IPS DF 19.7 (cell line): ENCODE data around the gene ANKMY1.
"Not testable (repeated sequence)": the region's sequence is repeated elsewhere in the genome, so short reads cannot be mapped to it uniquely, and the experiment has no call there.

Experiments used
- DNase-seq: peaks from one replicate; pipeline ENCODE4 v3.0.0-alpha.2; 2013; ENCODE audit warnings: low read depth, low spot score

The ANKMY1 gene

DNA sequence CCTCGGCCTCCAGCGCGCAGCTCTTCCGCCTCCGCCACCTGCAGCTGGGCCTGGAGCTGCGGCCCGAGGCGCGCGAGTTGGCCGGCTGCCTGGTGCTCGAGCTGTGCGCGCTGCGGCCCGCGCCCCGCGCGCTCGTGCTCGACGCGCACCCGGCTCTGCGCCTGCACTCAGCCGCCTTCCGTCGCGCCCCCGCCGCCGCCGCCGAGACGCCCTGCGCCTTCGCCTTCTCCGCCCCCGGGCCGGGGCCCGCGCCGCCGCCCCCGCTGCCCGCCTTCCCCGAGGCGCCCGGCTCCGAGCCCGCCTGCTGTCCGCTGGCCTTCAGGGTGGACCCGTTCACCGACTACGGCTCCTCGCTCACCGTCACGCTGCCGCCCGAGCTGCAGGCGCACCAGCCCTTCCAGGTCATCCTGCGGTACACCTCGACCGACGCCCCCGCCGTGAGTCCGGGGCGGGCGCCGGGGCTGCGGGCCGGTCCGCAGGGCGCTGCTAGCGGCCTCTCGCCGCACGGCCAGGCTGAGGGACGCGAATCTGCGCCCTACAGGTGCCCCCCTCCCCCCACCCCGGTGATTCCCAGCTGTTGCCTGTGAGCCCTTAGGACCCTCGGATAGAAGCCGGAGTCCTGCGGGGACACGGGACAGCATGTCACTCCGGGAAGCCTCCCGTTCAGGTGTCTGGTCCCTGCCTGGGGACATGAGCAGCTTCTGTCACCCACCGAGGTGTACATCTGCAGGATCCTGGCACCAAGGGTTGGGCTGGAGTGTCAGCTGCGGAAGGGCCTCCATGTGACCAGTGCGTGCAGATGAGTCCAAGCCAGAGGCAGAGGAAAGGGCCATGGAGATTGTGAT is 11.1 kb upstream of the ANKMY1 start:
- DNase-seq, result no peak

DNA sequence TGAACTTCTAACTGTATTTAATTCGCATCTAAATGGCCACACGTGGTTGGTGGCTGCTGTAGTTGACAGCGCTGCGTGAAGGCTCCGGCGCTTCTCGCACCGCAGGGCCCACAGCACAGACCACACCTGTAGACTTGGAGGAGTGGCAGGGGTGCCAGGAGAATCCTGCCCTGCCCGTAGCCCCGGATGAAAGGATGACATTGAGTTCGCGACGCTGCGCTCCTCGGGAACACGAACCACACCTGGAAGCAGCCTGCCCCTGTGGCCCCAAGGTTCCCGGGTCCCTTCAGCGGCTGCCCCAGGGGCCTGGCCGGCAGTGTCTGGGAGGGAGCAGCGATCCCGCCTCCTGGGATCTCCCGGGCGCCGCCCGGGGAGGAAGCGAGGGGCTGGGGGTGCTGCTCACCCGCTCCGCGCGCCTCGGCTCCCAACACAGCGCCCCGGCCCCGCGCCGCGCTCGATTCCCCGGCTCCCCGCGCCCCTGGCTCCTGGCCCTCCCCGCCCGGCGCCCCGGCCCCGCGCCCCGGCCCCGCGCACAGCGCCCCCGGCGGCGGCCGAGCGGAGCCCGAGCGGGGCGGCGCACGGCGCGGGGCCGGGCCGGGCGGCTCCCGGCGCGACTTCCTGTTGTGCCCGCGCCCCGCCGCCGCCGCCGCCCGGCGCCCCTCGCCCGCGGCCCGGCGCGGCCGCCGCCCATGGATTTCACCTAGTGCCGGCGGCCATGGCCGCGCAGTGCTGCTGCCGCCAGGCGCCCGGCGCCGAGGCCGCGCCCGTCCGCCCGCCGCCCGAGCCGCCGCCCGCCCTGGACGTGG is 10.3 kb upstream of the ANKMY1 start, which contains the start of gene RNPEPL1:
TSS of gene RNPEPL1 (plus strand) at position 613 of the 806 bp plus-strand sequence. CDS start at position 716, 103 bp downstream.
- no peak for DNase-seq

DNA sequence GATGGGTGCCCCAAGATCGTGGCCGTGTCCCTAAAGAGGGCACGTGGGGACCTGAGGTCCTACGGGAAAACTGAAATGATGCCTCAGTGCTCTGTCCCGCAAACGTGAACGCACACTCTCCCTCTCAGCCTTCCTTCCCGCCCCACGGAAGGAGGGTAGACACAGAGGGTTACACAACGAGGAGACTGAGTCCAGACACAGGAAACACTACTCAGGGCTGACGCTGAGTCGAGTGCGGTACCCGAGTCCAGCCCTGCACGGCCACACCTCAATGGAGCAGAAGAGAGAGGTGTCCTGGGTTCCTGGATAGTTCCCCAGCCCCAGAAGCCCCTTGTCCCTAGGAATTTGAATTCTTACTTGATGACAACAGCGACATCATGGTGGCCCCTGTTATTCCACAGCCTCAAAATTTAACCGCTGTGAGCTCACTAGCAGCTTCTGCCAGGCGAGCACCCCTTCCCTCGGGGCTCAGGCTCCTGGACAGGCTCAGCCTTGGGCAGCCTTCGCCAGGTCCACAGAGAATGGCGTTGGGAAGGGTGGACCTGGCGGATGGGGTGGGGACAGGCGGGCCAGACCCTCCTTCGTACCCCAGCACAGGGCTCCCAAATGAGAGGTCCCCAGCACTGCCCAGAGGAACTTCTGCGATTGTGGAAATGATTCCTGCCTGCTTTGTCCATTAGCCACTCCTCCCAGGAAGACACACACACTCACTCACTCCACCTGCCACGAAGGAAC is 9.5 kb upstream of the ANKMY1 start:
- DNase-seq, result no peak

DNA sequence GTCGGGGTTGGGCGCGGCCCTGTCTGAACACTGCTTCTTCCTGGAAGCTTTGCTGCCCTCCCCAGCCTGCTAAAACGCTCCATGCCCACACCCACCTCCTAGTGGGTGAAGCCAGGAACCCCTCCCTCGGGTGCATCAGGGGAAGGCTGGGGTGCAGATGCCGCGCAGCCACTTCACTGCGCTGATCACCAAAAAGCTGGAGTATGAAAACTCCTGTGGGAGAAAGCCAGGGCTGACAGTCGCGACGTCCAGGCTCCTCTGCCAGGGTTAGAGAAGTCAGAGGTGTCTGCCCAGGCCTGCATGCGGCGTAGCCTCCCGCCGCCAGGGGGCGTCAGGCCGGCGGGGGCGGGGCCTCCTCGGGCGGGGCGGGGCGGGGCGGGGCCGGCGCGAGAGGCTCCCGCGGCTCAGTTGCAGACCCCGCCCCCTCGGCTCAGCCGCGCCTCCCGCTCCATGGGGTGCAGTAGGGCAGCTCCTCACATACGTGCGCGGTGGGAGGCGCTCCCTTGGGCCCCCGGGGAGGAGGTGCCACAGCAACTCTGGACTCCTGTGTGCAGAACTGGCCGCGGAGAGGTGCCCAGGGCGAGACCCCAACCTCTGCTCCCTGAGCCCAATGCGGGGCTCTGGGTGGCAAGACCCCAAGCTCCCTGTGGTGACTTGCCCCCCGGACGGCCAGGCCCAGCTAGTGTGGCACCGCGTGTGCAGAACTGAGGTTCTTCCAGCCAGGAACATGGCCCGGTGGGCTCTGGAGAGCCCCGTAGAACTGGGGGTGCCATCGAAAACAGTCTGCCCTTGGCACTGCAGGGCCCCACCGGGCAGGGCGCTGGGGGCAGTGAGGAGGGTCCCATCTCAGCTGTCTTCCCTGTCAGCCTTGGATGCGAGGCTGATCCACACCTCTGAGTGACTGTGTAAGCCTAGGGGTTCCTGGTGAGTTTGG is 8.7 kb upstream of the ANKMY1 start:
- no peak for DNase-seq

DNA sequence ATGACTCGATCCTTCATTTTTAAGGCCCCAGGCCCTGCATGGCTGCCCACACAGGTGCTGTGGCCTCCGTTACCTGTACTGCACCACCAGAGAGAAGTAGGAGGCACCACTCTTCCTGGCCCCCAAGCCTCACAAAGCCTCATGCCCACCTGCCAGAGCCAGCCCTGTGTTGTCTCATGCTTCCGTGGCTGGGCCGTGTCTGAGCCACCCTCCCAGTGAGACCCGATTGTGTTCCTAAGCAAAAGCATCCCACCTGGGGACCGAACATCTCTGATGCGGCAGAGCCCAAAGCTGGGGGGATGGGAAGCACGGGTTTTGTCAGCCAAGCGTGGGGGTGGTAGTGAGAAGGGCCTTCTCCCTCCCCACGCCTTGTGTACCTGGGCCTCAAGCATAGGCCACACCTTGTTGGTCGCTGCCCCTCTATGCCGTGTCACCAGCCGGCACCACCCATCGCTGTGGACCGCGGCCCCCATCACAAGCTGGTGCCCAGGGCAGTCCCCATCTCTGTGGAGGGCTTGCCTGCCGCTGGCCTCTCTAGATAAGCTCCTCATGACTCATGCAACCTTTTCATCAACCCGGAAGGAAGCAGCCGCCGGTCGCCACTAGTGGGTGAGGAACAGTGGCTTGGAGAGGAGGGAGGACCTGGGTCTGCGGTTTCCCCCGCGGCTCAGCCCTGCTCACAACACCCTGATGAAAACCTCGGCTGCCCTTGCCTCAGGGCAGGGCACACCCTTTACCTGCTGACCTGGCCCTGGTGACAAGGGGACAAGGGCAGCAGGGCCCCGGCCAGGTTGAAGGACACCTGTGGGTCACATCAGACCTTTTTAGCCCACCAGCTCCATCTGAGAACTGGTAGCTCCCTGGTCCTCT is 7.8 kb upstream of the ANKMY1 start:
- no peak for DNase-seq

DNA sequence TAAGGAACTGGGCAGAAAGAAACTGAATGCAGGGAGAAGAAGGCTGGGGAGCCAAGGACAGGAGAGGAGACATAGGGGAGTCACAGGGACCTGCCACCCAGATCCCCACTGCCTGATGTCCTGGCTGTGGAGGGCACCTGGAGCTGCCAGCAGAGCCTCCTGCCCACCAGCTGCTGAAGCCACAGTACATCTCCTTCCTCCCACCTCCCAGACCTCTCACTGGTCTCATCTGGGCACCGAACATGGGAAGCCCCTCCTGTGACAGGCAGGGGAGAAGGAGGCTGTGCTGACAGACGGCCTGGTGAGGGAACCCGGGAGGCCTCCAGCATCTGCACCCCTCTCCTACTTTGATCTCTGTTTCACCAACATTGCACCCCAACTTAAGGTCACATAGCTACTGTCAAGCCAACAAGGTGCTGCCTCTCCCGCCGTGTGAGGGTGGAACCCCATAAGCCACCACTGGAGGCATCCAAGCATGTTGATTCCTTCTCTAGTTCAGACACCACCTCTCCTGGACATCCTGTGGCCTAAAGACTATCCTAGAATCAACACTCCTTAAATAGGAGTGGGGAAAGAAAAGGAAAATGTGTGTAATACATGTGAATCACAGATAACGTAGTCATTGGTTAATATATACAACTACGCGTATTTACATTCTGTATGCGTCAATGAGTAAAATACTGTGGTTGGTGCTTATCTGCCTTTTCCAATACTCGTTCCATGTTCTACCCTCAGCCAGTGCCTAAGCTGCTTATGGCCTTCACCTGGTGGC is 7.0 kb upstream of the ANKMY1 start:
- no peak for DNase-seq

DNA sequence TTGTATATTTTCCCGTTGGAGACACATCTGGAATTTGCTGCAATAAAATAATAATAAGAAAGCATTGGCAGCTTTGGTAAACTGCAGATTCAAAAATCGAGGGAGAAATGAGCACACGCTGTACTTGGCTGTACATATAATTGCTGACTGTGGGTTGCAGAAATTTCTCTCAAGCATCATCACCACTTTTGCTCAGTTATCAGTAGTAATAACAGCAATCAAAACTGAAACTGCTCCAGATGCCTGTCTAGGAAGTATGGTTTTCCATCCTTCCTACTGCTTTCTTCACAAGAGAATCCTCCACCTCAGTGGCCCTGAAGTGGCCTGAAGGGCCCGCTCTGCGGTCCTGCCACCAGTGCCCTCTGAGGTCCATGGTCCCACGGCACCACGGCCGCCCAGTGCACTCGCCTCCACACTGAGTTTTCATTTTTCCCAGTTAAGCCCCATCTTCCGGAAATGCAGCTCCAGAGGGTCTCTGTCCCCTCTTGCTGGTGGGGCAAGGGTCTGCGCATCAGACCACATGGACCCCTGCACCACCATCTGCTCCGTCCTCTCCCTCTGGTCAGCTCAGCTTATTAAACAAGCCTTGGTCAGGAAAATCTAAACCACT is 6.3 kb upstream of the ANKMY1 start:
- no peak for DNase-seq

DNA sequence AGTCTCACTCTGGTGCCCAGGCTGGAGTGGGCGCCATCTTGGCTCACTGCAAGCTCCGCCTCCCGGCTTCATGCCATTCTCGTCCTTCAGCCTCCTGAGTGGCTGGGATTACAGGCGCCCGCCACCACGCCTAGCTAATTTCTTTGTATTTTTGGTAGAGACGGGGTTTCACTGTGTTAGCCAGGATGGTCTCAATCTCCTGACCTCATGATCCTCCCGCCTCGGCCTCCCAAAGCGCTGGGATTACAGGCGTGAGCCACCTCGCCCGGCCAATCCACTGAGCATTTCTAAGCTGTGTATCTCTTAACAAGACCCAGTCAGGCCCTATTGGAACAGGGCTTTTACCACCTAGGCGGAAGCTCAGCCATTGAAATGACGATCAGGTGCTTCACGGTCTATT is 5.4 kb upstream of the ANKMY1 start:
- DNase-seq, result not testable (repeated sequence)

DNA sequence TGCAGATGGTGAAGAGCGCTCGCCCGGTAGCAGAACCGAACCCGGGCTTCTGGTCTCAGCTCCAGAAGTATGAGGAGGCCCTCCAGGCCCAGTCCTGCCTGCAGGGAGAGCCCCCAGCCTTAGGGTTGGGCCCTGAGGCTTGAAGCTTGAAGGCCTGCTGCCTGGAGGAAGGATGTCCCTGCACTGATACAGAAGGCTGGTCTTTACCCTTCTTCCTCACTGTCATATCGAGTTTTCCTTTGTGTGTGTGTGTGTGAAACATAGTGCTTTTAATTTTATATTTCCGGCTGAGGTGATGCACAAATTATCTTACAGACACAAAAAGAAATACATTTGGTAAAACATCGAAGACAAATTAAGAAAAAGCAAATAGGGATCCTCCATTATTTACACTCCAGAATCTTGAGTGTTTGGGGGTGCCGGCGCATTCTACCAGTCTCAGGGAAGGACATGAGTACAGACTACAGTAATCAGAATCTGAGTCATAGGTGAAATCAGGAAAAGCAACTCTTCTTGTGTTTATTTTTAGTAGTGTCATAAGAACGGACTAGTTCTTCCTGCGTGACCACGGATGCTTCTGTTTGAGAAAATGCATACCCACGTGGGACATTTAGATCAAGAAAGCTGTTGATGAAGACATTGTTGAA is 3.7 kb upstream of the ANKMY1 start:
- no peak for DNase-seq

DNA sequence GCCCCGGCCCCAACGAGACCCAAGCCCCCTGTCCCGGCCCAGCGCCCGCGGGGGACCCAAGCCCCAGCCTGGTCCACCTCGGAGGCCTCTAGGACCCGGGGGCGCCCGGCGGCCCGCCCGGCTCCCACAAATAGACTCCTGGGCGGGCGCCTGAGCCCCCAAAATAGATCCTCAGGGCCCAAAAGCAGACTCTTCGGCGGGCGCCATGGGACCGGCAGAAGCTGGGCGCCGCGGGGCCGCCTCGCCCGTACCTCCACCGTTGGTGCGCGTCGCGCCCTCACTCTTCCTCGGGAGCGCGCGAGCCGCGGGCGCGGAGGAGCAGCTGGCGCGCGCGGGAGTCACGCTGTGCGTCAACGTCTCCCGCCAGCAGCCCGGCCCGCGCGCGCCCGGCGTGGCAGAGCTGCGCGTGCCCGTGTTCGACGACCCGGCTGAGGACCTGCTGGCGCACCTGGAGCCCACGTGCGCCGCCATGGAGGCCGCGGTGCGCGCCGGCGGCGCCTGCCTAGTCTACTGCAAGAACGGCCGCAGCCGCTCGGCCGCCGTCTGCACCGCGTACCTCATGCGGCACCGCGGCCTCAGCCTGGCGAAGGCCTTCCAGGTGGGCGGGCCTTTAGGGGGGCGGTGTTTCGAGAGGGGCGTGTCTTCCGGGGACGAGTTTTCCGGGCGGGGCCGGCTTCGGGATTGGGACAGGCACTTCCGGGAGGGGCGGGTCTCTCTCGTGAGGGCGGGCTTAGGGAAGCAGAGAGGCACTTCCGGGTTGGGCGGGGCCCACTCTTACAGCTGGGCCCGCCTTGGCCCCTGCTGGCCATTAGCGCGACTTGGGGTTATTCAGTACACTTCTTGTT is 2.9 kb upstream of the ANKMY1 start:
- DNase-seq, result no peak

DNA sequence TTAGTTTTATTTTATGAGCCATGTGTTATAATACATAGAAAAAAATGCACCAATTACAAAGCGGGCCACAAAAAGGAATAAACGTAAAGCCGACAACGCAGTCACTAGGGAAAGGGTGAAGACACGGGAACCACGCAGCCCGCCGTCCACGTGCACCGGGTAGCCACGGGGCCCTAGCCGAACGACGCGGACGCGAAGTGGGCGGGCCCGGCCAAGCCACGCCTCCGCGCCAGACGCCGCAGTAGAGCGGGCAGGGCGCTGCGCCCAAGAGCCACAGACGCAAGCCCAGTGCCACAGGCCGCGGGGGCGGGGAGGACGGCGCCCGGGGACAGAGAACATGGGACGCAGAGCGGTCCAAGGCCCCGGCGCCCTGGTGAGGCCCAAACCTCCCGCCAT is 2.3 kb upstream of the ANKMY1 start, which contains the start of gene DUSP28:
TSS of gene DUSP28 (plus strand) at position 274 of the 396 bp plus-strand sequence. CDS start 328 bp downstream, outside the sequence.
- no peak for DNase-seq

DNA sequence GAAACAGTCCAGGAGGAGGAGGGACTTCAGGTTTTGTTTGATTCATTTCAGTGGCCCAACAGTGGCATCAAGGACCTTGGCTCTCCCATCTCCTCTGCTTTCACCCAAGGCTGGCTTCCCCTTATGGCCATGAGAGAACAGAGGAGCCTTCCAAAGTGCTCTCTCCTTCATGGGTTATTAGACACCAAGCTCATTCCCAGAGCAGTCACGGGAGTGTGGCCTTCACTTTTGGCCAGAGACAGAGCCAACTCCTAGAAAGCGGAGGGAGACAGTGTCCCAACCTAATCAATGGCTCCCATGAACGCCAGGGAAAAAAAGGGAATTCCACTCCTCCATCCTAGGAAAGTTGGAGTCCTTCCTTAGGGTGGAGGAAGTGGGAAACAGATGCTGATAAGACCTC is 1.5 kb upstream of the ANKMY1 start:
- no peak for DNase-seq

DNA sequence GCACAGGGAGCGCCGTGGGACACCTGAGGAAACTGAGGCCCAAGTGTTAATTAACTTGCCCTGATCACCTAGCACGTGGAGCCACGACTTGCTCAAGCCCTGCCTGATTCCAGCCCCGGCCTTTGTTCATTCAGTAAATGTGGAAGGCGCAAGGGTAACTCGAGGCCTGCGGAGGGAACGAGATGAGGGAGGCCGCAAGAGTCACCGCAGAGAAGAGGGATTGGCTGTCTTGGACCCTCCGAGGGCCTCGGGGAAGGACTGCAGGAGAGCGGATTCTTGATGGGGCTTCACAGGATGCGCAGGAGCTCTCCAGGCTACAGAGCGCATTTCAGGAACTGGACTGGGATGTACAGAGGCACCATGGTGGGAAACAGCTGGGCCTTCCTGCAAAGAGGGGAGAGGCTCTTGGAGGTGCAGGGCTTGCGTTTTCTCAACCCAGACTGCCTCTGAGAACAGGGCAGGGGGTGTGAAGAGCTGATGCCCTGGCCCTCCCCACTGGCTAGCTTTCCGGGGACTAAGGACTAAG is 511 bp upstream of the ANKMY1 start:
- DNase-seq, result no peak

DNA sequence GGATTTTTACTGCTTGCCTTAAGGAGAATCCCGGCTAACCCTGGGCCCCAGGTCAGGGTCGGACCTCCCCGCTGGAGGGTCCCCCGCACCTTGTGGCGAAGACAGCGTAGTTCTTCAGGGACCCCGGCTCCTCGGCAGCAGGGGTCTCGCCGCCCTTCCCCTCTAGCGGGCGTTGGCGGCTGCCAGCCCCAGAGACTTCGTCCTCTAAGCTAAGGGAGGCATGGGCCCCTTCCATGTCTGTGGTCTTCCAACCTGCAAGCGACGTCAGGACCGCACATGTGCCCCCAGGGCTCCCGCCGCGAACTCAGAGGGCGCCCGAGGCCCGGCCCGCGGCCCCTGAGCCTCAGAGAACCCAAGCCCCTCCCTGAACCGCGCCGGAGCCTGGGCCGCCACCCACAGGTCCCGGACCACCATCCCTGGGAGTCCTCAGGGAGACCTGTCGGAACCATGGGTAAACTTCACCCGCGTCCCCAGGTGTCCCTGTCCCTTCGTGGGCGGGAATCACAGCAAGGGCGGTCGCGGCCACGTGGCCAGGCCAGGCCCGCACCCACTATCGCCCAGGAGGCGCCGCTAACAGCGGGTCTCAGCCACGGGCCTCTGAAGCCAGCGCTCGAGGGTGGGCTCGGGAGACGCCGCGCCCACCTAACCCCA is 562 bp downstream of the ANKMY1 start:
- DNase-seq, result no peak

DNA sequence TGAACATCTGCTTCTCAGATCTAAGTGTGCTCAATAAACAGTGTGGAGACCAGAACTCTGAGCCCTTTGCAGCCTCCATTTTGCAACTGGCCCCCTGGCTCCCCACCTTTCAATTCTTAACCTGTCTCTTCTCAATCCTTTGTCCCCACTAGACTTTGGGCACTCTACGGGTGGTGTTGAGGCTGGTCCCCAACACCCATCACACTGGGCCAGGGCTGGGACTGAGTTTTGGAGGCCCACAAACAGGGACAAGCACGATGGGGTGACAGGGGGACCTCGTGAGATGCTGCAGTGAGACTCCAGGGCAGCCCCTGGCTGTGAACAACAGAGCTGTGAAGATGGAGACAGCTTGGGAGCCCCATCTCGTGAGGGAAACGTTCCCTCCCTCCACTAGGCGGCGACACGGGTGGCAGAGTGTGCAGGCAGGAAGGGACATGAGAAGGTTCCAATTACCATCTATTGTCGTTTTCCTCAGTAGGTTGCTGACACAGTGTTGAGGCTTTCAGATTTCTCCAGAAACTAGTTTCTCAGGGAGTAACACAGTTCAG is 1.2 kb downstream of the ANKMY1 start:
- DNase-seq, result no peak
